ENCODE measurements around the gene UGT1A1.
A peak's percentile ranks its signal among the peaks of the same experiment; 100 is the strongest.
"Not testable (repeated sequence)": the region's sequence is repeated elsewhere in the genome, so short reads cannot be mapped to it uniquely, and the experiment has no call there.

Gene UGT1A1

DNA sequence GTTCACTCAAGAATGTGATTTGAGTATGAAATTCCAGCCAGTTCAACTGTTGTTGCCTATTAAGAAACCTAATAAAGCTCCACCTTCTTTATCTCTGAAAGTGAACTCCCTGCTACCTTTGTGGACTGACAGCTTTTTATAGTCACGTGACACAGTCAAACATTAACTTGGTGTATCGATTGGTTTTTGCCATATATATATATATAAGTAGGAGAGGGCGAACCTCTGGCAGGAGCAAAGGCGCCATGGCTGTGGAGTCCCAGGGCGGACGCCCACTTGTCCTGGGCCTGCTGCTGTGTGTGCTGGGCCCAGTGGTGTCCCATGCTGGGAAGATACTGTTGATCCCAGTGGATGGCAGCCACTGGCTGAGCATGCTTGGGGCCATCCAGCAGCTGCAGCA, at the start of gene UGT1A1:
Gene UGT1A1 (plus strand): TSS at position 228 of the 400 bp plus-strand sequence. CDS start 18 bp downstream, at position 246.
- DNase-seq: no peak

DNA sequence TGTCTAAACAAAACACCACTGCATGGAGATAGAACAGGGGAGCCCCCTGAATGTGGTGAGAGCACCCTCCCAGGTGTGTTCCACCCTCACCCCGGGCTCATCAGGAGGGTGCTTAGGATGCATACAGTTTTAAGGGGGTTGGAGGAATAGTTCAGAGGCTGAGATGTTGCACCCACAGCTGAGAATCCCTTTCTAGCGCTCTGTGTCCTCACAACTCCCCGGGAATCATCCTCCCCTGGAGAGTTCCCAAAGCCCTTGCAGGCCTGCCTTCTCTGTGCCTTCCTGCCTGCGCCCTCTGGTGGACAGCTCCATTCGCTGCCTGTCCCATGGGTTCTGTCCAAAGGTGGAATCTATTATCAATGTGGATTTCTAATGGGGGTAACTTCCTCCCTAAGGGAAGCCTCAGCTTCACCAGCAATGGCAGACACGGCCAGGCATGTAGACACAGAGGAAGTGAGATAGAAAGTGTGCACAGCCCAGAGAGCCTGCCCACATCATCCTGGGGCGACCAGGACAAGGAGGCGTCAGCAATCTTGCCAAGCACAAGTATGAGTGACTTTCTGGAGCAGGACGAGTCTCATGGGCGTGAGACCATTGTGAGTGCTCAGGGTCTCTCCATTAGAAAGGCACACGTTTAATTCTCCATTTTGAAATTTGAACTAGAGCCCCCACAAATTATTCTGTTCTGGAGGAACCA, 48.6 kb upstream of the UGT1A1 start:
- peak; percentile 71 for DNase-seq

DNA sequence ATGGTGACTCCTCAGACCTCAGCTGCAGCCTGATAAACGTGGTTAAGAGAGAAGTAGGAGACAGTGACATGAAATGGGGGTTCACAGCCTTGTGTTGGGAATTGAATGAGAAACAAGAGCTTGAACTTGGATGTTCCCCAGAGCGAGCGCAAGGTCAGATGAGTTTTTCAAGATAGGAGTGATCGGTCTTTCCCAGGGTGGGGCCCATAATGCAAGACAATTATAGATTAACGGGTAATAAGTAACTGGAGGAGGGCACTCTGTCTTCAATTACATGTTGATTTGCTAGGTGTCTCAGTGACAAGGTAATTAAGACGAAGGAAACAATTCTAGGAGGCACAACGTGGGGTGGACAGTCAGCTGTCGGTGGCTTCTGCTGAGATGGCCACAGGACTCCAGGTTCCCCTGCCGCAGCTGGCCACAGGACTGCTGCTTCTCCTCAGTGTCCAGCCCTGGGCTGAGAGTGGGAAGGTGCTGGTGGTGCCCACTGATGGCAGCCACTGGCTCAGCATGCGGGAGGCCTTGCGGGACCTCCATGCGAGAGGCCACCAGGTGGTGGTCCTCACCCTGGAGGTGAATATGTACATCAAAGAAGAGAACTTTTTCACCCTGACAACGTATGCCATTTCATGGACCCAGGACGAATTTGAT, 47.3 kb upstream of the UGT1A1 start, which contains the start of gene UGT1A5:
Gene UGT1A5 (plus strand): TSS at position 297 of the 651 bp plus-strand sequence. CDS start 85 bp downstream, at position 382.
- no peak for DNase-seq

DNA sequence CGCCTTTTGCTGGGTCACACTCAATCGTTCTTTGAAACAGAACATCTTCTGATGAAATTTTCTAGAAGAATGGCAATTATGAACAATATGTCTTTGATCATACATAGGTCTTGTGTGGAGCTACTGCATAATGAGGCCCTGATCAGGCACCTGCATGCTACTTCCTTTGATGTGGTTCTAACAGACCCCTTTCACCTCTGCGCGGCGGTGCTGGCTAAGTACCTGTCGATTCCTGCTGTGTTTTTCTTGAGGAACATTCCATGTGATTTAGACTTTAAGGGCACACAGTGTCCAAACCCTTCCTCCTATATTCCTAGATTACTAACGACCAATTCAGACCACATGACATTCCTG, 46.8 kb upstream of the UGT1A1 start:
- DNase-seq: no peak

DNA sequence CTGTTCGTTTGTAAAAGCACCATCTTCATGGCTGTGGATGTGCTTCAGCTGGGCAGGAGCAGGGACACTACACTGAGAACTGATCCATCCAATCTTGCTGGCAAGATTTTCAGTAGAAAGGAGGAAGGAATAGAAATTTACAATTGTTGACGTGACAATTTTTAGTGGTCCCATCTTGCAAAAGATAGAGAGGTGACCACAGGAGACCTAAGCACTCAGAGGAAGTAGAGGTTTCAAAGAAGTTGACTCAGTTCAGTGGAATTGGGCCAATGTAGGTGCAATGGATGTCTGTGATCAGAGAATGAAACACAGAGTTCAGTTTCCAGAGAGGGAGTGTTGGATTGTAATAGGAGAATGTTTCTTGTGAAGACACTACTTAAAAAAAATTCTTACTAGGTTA, 45.9 kb upstream of the UGT1A1 start:
- no peak for DNase-seq

DNA sequence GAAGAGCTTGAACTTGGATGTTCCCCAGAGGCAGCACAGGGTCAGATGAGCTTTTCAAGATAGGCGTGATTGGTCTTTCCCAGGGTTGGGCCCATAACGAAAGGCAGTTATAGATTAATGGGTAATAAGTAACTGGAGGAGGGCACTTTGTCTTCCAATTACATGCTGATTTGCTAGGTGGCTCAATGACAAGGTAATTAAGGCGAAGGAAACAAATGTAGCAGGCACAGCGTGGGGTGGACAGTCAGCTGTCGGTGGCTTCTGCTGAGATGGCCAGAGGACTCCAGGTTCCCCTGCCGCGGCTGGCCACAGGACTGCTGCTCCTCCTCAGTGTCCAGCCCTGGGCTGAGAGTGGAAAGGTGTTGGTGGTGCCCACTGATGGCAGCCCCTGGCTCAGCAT, 41.5 kb upstream of the UGT1A1 start, which contains the start of gene UGT1A4:
Gene UGT1A4 (plus strand): TSS at position 185 of the 400 bp plus-strand sequence. CDS start 85 bp downstream, at position 270.
- no peak for DNase-seq

DNA sequence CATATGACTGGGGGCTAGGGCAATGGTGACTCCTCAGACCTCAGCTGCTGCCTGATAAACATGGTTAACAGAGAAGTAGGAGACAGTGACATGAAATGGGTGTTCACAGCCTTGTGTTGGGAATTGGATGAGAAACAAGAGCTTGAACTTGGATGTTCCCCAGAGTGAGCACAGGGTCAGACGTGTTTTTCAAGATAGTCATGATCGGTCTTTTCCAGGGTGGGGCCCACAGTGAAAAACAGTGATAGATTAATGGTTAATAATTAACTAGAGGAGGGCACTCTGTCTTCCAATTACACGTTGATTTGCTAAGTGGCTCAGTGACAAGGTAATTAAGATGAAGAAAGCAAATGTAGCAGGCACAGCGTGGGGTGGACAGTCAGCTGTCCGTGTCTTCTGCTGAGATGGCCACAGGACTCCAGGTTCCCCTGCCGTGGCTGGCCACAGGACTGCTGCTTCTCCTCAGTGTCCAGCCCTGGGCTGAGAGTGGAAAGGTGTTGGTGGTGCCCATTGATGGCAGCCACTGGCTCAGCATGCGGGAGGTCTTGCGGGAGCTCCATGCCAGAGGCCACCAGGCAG, 31.3 kb upstream of the UGT1A1 start, which contains the start of gene UGT1A3:
Gene UGT1A3 (plus strand): TSS at position 320 of the 579 bp plus-strand sequence. CDS start 85 bp downstream, at position 405.
- no peak for DNase-seq

DNA sequence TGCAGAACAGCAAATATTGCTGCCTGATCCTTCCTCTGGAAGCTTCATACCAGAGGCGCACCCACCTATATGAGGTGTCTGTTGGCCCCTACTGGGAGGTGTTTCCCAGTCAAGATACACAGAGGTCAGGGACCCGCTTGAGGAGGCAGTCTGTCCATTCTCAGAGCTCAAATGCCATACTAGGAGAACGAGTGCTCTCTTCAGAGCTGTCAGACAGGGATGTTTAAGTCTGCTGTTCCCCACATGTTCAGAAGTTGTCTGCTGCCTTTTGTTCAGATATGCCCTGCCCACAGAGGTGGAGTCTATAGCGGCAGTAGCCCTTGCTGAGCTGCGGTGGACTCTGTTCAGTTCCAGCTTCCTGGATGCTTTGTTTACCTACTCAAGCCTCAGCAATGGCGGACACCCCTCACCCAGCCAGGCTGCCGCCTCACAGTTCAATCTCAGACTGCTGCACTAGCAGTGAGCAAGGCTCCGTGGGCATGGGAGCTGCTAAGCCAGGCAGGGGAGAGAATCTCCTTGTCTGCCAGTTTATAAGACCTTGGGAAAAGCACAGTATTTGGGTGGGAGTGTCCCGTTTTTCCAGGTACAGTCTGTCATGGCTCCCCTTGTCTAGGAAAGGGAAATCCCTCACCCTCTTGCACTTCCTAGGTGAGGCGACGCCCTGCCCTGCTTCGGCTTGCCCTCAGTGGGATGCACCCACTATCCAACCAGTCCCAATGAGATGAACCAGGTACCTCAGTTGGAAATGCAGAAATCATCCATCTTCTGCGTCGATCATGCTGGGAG, 23.0 kb upstream of the UGT1A1 start:
- DNase-seq: not testable (repeated sequence)

DNA sequence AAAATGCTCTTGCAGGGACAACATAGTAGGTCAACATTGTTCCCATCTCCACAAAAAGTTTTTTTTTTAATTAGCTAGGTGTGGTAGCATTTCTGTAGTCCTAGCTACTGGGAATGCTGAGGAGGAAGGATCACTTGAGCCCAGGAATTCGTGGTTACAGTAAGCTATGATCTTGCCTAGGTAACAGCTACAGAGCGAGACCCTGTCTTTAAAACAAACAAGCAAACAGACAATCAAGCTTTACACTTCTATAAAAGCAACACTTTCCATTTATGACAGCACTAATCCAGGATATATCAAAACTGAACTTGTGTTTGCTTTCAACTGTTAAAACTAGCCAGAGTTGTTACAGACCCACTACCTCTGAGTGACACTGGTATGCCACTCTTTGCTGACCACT, 19.2 kb upstream of the UGT1A1 start:
- DNase-seq: no peak

DNA sequence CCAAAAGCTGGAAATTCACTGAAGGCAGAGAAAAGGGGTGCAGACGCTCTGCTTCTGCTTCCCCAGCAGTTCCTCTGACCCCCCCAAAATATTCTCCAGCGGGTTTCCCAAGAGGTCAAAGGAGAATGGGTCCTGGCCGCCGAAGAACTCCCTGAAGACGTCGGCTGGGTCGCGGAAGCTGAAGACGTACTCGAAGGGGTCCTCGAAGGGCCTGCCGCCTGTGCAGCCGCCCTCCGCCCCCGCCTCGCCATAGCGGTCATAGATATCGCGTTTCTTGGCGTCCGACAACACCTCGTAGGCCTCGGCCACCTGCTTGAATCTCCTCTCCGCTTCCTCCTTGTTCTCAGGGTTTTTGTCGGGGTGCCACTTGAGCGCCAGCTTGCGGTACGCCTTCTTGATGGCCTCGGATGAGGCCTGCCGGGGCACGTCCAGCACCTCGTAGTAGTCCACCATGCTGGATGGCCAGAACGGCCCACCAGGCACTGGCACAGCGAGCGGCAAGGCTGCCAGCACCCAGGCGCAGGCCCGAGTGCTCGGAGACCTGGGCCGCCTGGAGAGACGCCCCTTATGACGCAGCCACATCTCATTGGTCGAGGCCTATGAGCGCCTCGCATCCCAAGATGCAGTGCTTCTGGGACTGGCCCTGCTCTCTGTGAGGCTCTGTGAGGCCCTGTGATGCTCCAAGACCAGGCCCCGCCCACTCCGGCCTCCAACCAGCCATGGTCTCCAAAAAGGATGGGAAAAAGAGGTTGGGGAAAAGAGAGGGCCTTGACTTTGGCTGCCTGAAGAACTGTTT, 16.4 kb upstream of the UGT1A1 start:
- DNase-seq: no peak

DNA sequence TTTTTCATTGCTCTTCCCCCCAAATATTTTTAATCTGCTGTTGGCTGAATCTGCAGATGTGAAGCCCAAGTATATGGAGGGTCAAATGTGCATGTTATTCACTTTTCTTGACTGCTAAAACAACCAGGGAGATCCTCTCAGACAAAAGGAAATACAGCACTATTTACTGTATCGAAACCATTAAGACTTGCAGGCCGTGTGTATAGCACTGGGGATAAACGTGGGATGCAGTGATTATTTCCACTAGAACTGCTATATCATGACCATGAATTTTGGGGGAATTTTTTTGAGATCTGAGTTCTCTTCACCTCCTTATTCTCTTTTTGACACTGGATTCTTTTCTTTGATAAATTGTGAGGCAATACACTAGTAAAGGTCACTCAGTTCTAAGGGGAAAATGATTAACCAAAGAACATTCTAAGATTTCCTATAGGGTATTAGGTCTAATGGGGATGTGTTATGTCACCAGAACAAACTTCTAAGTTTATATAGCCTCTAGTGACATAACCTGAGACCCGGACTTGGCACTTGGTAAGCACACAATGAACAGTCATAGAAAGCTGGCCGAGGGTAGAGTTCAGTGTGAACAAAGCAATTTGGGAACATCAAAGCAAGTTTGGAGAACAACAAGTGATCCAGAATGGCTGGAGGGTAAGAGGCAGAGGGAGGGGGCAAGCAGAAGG, 14.9 kb upstream of the UGT1A1 start:
- no peak for DNase-seq

DNA sequence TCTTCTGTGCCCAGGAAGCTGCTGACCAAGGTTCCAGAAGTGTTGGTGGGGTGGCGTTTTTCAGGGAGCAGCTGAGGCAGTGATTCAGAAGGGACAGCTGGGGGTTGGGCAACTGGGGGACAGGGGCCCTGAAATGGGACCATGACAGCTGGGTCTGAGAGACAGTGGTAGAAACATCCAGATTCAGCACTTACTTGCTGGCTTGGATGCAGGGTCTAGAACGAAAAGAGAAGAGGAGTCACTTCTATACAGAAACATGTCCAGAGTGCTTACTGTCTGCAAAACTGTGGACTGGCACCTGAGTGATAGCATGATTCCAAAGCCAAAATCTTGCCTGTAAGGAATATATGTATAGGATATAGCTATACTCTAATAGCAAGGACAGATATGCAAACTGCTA, 14.2 kb upstream of the UGT1A1 start:
- not testable (repeated sequence) for DNase-seq

DNA sequence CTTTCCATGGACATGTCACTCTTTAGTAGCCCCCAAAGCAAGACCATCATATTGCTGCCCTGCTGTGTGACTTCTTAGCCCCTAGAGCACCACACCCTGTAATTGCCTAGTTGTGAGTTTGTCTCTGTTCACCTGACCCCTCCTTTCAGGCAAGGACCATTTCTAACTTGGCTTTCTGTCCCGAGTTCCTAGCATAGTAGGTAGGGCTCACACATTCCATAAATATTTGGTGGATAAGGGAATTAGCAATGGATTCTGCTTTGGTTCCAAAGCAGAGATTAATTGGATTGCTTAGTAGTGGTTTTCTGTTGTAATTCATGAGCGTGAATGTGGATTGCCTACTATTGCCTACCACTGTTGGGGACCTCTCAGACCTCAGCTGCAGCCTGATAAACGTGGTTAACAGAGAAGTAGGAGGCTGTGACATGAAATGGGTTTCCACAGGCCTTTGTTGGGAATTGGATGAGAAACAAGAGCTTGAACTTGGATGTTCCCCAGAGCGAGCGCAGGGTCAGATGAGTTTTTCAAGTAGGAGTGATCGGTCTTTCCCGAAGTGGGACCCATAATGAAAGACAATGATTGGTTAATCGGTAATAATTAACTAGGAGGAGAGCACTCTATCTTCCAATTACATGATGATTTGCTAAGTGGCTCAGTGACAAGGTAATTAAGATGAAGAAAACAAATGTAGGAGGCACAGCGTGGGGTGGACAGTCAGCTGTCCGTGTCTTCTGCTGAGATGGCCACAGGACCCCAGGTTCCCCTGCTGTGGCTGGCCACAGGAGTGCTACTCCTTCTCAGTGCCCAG, 13.4 kb upstream of the UGT1A1 start:
- no peak for DNase-seq

DNA sequence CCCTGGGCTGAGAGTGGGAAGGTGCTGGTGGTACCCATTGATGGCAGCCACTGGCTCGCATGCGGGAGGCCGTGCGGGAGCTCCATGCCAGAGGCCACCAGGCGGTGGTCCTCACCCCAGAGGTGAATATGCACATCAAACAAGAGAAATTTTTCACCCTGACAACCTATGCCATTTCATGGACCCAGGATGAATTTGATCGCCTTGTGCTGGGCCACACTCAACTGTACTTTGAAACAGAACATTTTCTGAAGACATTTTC, 12.9 kb upstream of the UGT1A1 start:
- DNase-seq: no peak

DNA sequence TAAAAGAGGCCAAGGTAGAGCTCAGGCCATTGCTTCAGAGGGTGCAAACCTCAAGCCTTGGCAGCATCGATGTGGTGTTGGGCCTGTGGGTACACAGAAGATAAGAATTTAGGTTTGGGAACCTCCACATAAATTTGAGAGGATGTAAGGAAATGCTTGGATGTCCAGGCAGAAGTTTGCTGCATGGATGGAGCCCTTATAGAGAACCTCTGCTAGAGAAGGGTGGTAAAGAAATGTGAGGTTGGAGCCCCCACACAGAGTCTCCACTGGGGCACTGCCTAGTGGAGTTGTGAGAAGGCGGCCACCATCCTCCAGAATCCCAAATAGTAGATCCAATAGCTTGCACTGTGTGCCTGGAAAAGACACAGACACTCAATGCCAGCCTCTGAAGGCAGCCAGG, 9.4 kb upstream of the UGT1A1 start:
- DNase-seq: not testable (repeated sequence)

DNA sequence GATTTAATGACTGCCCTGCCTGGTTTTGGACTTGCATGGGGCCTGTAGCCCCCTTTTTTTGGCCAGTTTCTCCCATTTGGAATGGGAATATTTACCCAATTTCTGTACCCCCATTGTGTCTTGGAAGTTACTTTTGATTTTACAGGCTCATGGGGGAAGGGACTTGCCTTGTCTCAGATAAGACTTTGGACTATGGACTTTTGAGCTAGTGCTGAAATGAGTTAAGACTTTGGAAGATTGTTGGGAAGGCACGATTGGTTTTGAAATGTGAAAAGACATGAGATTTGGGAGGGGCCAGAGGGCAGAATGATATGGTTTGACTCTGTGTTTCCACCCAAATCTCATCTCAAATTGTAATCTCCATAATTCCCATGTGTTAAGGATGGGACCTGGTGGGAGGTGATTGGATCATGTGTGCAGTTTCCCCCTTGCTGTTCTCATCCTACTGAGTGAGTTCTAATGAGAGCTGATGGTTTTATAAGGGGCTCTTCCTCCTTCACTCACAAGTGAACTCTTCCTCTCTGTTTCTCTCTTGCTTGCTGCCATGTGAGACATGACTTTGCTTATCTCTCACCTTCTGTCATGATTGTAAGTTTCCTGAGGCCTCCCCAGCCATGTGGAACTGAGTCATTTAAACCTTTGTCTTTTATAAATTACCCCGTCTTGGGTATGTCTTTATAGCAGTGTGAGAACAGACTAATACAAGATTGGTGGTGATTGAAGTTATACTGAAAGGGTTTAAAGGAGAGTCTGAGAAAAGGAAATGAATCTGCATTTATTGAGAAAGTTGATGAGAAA, 8.7 kb upstream of the UGT1A1 start:
- not testable (repeated sequence) for DNase-seq

DNA sequence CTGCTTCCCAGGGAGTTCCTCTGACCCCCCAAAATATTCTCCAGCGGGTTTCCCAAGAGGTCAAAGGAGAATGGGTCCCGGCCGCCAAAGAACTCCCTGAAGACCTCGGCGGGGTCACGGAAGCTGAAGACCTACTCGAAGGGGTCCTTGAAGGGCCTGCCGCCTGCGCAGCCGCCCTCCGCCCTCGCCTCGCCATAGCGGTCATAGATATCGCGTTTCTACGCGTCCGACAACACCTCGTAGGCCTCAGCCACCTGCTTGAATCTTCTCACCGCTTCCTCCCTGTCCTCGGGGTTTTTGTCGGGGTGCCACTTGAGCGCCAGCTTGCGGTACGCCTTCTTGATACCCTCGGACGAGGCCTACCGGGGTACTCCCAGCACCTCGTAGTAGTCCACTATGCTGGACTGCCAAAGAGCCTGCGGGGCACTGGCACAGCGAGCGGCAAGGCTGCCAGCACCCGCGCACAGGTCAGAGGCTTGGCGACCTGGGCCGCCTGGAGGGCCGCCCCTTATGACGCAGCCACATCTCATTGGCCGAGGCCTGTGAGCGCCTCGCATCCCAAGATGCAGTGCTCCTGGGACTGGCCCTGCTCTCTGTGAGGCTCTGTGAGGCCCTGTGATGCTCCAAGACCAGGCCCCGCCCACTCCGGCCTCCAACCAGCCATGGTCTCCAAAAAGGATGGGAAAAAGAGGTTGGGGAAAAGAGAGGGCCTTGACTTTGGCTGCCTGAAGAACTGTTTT, 5.0 kb upstream of the UGT1A1 start:
- no peak for DNase-seq

DNA sequence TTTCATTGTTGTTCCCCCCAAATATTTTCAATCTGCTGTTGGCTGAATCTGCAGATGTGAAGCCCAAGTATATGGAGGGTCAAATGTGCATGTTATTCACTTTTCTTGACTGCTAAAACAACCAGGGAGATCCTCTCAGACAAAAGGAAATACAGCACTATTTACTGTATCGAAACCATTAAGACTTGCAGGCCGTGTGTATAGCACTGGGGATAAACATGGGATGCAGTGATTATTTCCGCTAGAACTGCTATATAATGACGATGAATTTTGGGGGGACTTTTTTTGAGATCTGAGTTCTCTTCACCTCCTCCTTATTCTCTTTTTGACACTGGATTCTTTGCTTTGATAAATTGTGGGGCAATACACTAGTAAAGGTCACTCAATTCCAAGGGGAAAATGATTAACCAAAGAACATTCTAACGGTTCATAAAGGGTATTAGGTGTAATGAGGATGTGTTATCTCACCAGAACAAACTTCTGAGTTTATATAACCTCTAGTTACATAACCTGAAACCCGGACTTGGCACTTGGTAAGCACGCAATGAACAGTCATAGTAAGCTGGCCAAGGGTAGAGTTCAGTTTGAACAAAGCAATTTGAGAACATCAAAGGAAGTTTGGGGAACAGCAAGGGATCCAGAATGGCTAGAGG, 3.5 kb upstream of the UGT1A1 start:
- no peak for DNase-seq

DNA sequence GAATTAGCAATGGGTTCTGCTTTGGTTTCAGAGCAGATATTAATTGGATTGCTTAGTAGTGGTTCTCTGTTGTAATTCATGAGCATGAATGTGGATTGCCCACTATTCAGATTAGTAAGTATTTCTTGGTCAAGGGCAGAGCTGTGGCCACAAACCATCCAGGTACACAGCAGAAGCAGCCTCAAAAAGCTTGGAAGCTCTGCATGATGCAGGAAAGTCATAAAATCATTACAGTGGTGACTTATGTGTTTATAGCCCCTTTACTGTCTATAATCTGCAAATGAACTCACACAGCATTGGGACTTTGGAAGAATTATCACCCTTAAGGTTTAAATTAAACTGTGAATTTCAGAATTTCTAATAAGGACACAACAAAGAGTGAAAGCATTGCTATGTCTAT, 1.9 kb upstream of the UGT1A1 start:
- no peak for DNase-seq

Measured in activated CD4-positive, alpha-beta T cell treated with anti-CD3 and anti-CD28 coated beads, Interleukin-2, Interleukin-6, amounts not matched to agents 100 ng/mL and 50 ng/mL, durations not matched to agents 16 hours and 8 hours (primary cell).